Breast epithelium (tissue), 4 donors: ENCODE results near the gene CCDC146. TPM values are rescaled to one million over a fixed set of nuclear protein-coding genes. Genes with fewer than 3 reads are reported as not detected.

Experiments used
- DNase-seq, 2 donors: peaks; one replicate each; pipeline ENCODE4 v3.0.0-alpha.2; 2019; ENCODE audit warnings: low spot score in 2 of 2
- H3K27ac ChIP-seq, 2 donors: fragments of 200-600 bp; sonication (generic) in 1 of 2; one replicate each; pipeline ENCODE4 v1.5.1; 2016 to 2019; ENCODE audit warnings: mild to moderate bottlenecking in 1 of 2
- H3K27me3 ChIP-seq, 2 donors: fragments of 200-600 bp; sonication (generic) in 1 of 2; one replicate each; pipeline versions ENCODE4 v1.5.1 to v1.6.0; 2017 to 2019; ENCODE audit warnings: control low read depth in 1 of 2, mild to moderate bottlenecking in 1 of 2
- H3K36me3 ChIP-seq: fragments of 200-600 bp; one replicate; pipeline ENCODE4 v1.5.1; 2019
- H3K4me1 ChIP-seq, 2 donors: fragments of 200-600 bp; sonication (generic); one replicate each; pipeline ENCODE4 v1.5.1; 2016 to 2019; ENCODE audit warnings: control low read depth in 1 of 2
- H3K4me3 ChIP-seq, 3 donors: fragments of 200-600 bp; sonication (generic); 1 replicate in 2 of 3; 2 replicates in 1 of 3; pipeline ENCODE4 v1.5.1; 2016 to 2019; ENCODE audit warnings: mild to moderate bottlenecking in 3 of 3, moderate library complexity in 2 of 3
- H3K9me3 ChIP-seq, 2 donors: fragments of 200-600 bp; sonication (generic) in 1 of 2; one replicate each; pipeline ENCODE4 v1.5.1; 2016 to 2019; ENCODE audit warnings: control low read depth in 1 of 2
- POLR2A ChIP-seq: fragments of 450-650 bp; IDR thresholded peaks from one replicate; pipeline ENCODE4 v1.6.1; 2016; ENCODE audit warnings: antibody characterized with exemption, mild to moderate bottlenecking, moderate library complexity
- POLR2AphosphoS5 ChIP-seq, 3 donors: sonication (generic); formaldehyde crosslinking; IDR thresholded peaks; one replicate each; pipeline ENCODE4 v1.6.1; 2017; ENCODE audit warnings: antibody characterized with exemption in 3 of 3
- intact Hi-C: fragments of 100-400 bp; cut with DNase I; formaldehyde crosslinking; loops from one replicate; pipeline ENCODE4 v1.15.1; 2023; ENCODE audit warnings: low total_unique reads
- total RNA-seq, 3 donors: library from RNA; depleted of rRNA; stranded (reverse); fragments of >200 nt; gene quantifications; one replicate each; pipeline ENCODE4 v1.1.0, GENCODE V29; 2016
- TF ChIP-seq, protein P1 (sequence below), 3 donors: fragments of 450-650 bp; IDR thresholded peaks; one replicate each; pipeline ENCODE4 v1.5.1; 2016 to 2017; ENCODE audit warnings: antibody characterized with exemption in 3 of 3, mild to moderate bottlenecking in 3 of 3, moderate library complexity in 3 of 3

CCDC146 gene
- total RNA-seq, 3 donors from 2014 or later = 11.5 to 17.7 (median 15.5) TPM

DNA sequence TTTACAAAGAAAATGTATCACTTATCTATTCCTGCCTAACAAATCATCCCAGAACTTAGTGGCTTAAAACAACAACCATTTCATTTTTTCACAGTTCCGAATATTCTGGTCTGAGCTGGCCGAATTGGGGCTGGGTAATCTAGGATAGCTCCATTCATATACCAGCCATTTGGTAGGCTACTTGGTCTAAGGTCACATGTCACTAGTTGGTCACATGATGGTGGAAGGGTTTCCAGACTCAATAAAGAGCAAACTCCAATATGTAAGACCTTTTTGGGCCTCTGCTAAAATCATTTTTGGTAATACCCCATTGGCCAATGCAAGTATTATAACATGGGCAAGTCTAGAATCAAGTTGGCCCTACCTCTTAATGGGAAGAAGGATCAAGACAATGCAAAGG lies 132.5 kb downstream of the CCDC146 start:
- Histone ChIP-seq H3K4me3 (no peak overlapping the region), H3K27ac (no peak overlapping the region)

DNA sequence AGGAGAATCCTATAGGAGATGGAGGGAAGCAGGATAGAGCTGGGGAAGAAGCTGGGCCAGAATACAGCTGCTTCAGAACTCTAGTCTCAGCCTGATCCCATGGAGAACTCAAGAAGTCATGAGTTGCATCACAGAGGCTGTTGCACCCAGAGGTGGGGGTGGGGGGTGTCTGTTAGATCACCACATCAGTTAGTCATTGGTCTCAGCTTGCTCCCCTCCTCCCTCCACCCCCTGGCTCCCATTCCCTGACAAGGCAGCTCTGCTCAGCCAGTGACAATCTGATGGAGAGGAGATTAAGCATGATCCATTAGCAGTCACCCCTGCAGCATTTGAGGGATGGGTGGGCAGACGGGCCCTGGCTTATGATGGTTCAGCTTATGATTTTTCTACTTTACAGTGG lies 135.6 kb downstream of the CCDC146 start:
- H3K4me3 ChIP-seq = no peak overlapping the region
- intact Hi-C loops = loop anchor here (10.0 kb wide), 2 partner anchors 57 to 167 kb away; no protein-coding TSS in a partner anchor
- no peak for TF ChIP-seq POLR2A
- TF ChIP-seq, protein P1, sequence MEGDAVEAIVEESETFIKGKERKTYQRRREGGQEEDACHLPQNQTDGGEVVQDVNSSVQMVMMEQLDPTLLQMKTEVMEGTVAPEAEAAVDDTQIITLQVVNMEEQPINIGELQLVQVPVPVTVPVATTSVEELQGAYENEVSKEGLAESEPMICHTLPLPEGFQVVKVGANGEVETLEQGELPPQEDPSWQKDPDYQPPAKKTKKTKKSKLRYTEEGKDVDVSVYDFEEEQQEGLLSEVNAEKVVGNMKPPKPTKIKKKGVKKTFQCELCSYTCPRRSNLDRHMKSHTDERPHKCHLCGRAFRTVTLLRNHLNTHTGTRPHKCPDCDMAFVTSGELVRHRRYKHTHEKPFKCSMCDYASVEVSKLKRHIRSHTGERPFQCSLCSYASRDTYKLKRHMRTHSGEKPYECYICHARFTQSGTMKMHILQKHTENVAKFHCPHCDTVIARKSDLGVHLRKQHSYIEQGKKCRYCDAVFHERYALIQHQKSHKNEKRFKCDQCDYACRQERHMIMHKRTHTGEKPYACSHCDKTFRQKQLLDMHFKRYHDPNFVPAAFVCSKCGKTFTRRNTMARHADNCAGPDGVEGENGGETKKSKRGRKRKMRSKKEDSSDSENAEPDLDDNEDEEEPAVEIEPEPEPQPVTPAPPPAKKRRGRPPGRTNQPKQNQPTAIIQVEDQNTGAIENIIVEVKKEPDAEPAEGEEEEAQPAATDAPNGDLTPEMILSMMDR (IDR thresholded peaks at IDR 0.05) = no peak
- TF ChIP-seq POLR2AphosphoS5 (IDR thresholded peaks at IDR 0.05) = no peak
- DNase-seq = no peak
- no peaks in the 10 kb centered on the region for H3K4me1 ChIP-seq
- H3K36me3 ChIP-seq = no peaks in the 10 kb centered on the region
- H3K9me3 ChIP-seq = no peaks in the 10 kb centered on the region
- no peak overlapping the region for H3K27ac ChIP-seq
- H3K27me3 ChIP-seq = no peaks in the 10 kb centered on the region

More for the DNA sequence above, 132.5 kb downstream of the CCDC146 start:
- intact Hi-C loops = loop anchor here (10.0 kb wide), 2 partner anchors 60 to 170 kb away; no protein-coding TSS in a partner anchor
- no peaks in the 10 kb centered on the region for H3K36me3 ChIP-seq
- TF ChIP-seq POLR2A (no peak), POLR2AphosphoS5 (IDR thresholded peaks at IDR 0.05) (no peak)
- TF ChIP-seq, protein P1 (IDR thresholded peaks at IDR 0.05) = no peak
- H3K9me3 ChIP-seq = no peaks in the 10 kb centered on the region
- no peak for DNase-seq
- H3K27me3 ChIP-seq = no peaks in the 10 kb centered on the region
- H3K4me1 ChIP-seq = no peaks in the 10 kb centered on the region

DNA sequence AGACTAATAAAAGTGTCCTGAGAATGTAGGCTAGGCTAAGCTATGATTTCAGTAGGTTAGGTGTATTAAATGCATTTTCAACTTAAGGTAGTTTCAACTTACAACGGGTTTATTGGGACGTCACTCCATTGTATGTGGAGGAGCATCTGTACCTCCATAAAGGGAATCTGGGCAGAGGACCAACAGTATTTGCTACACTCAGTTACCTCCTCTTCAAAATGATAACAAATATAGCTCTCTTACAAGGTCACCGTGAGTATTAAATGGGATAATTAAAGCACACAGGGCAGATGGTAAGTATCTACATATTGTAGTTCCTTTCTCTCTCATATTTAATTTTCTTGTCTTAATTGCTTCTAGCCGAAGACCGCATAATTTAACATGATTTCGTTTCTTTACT lies 136.2 kb downstream of the CCDC146 start:
- TF ChIP-seq POLR2AphosphoS5 (IDR thresholded peaks at IDR 0.05) (no peak), POLR2A (no peak)
- TF ChIP-seq, protein P1 (IDR thresholded peaks at IDR 0.05) = no peak
- H3K27ac ChIP-seq = no peak overlapping the region
- no peak overlapping the region for H3K4me3 ChIP-seq
- no peaks in the 10 kb centered on the region for H3K9me3 ChIP-seq
- intact Hi-C loops = loop anchor here (10.0 kb wide), 2 partner anchors 56 to 166 kb away; no protein-coding TSS in a partner anchor
- DNase-seq = no peak
- no peaks in the 10 kb centered on the region for H3K27me3 ChIP-seq
- H3K4me1 ChIP-seq = no peaks in the 10 kb centered on the region
- H3K36me3 ChIP-seq = no peaks in the 10 kb centered on the region

DNA sequence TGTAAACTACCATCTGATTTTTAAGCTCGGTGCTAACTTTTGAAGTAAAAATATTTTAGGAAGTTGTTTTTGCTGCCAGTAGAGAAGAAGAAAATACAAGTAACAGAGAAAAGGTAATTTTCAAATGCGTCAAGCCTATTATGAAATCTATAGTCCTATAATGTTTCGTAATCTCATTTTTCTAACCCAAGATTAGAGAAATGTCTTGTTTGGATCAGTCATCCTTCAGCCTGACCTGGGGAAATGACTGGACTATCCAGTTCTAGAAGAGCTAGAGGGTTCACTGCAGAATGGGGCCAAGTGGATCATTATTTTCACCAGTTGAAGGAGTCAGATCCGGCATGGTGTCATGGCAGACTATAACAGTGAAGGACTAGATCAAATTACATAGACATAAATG lies 139.9 kb downstream of the CCDC146 start:
- DNase-seq = no peak
- no peaks in the 10 kb centered on the region for H3K4me1 ChIP-seq
- H3K27me3 ChIP-seq = no peaks in the 10 kb centered on the region
- intact Hi-C loops = no loop called here
- H3K36me3 ChIP-seq = no peaks in the 10 kb centered on the region
- TF ChIP-seq POLR2AphosphoS5 (IDR thresholded peaks at IDR 0.05) = no peak
- TF ChIP-seq, protein P1 (IDR thresholded peaks at IDR 0.05) = no peak
- no peak overlapping the region for H3K27ac ChIP-seq
- H3K4me3 ChIP-seq = no peak overlapping the region
- H3K9me3 ChIP-seq = no peaks in the 10 kb centered on the region

DNA sequence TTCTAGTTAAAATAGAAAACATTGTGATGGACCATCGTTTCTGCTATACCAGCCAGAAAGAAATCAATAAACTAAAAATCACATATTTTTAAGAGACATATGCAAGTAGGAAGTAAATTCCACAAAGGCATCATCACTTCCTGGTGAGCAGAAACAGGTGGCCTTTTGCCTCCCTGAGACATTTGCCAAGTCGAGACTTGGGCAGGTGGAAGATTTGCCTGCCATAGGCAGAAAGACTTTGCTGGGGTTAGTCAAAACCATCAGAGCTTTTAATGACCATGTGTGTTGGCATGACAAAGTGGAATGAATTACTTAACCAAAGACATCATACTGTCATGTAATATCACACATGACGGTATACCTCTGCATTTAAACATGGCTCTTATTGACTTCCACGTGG lies 143.3 kb downstream of the CCDC146 start:
- TF ChIP-seq, protein P1 (IDR thresholded peaks at IDR 0.05) = no peak
- TF ChIP-seq POLR2AphosphoS5 (IDR thresholded peaks at IDR 0.05) (no peak), POLR2A (no peak)
- H3K4me1 ChIP-seq = no peaks in the 10 kb centered on the region
- no peak overlapping the region for H3K4me3 ChIP-seq
- H3K27me3 ChIP-seq = no peaks in the 10 kb centered on the region
- H3K9me3 ChIP-seq = no peaks in the 10 kb centered on the region
- no peaks in the 10 kb centered on the region for H3K36me3 ChIP-seq
- no peak overlapping the region for H3K27ac ChIP-seq
- intact Hi-C loops = no loop called here
- no peak for DNase-seq
